GM21381 (cell line): ENCODE measurements around the gene UMAD1.

Experiments used
- ATAC-seq: cut with Tn5 transposase; IDR thresholded peaks from one replicate; pipeline ENCODE4 v1.9.1; 2021; ENCODE audit warnings: mild to moderate bottlenecking, moderate library complexity; ENCODE audit not compliant: unreplicated experiment

The UMAD1 gene

DNA sequence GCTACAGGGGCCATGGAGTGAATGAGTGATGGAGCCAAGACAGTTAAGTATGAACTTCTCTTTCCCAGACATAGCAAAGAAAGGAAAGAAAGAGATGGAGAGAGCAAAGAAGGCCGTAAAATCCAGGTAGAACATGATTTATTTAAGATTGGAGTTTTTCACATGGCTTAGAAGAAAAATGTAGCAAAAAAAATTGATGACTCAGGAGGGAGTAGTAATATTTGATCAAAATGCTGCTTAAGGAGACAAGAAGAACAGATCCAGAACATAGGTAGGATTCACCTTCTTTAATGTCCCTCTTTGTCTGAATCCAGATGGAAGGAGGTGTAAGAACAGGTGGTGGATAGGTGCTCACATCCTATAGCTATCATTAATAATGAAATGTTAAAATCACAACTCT is 277.0 kb downstream of the UMAD1 start:
- ATAC-seq: no peak

DNA sequence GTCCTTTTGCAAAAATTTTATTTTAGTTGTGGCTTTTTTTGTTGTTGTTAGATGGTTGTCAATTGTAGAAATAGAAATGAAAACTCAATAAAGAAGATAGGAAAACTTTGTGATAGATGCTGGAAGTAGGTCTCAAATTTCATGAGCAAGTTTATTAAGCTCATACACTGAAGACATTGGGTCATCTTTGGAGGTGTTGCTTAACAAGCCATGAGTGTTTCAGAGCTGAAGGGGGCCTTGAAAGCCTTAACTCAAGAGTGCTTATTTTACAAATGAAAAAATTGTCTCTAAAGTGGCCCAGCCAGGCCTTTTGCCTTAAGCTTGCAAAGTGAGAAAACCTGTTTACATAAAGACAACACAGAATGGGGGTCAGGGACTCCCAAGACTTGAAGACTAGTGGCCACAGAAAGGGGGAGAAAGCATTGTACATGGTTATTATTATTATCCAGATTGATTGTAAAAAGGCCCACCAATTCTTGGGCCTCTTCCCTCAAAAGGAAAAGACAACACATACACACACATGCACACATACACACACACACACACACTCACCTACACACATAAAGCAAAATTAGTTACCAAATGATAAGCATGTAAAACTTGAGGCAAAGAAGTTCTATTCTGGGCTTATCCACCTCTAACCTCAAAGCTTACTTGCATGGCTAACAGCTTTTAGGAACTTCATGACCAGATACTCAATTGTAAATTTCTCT is 278.3 kb downstream of the UMAD1 start:
- no peak for ATAC-seq

DNA sequence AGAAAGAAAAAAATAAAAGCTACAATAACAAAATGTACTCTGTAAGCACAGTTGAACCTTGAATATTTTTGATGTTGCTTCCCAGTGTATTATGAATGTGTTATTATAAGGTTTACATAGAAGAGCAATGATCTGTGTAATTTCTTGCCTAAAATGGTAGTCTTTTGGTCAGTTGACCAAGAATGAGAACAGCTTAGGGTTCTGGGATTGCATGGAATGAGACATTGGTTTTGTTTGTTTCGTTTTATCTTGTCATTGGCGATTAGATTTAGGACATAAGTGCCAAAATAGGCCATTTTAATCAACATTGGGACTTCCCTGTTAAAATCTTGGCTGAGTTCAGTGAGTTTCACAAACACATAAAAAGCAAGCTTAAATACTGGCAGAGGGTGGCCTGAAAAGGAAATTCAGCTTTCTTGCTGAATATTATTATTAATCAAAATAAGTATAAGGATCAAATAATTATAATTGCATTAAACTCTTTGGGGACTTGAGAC is 278.9 kb downstream of the UMAD1 start:
- no peak for ATAC-seq

DNA sequence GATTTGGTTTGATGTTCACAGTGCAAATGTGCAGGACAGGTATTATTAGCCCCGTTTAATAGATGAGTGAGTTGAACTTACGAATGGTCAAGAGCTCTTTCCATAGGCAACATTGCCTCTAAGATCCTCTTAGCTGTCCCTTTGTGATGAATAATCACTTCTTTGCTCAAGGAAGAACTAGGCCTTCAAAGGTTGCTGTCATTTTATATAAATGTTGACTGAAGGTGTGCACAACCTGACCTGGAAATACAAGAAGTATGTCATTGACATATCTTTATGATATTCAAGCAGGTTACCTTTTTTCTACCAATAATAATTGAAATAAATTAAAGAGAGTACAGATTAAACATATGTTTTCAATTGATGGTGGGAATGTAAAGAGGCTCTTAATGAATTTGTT is 279.5 kb downstream of the UMAD1 start:
- no peak for ATAC-seq

DNA sequence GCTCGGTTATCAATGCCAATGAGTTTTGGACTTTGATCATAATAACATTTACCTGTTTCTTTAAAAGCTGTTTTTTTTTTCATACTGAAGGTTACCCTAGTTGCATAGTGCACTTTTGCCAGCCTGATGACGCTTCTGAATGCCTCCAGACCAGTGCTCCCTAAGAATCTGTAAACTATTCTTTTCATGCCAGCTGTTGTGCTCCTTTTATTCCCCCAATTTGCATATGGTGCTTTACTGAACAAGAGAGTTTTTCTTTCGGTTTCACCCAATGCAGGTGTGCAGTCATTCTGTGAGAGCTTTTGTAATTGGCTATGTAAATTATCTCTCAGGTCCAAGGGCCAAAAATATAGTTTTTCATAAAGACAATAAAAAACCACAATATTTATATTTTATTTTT is 279.9 kb downstream of the UMAD1 start:
- ATAC-seq: peak; percentile 83

DNA sequence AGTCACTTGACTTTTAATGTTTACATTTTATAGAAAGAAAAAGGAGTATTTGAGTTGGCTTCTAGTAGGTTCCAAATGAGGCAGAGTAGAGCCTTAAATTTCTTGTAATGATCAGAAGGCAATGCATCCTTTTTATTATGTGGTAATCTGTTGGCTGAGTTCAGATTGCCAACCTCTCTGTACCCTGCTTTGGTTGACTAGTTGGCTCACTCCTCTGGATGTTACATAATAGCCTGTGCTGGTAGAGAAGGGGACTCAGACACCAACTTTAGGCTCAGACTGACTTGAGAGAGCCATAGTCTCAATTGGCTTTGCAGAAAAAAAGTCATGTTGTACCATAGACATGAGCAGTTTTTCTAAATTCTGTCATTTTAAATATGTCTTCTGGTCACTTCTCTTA is 281.3 kb downstream of the UMAD1 start:
- no peak for ATAC-seq

DNA sequence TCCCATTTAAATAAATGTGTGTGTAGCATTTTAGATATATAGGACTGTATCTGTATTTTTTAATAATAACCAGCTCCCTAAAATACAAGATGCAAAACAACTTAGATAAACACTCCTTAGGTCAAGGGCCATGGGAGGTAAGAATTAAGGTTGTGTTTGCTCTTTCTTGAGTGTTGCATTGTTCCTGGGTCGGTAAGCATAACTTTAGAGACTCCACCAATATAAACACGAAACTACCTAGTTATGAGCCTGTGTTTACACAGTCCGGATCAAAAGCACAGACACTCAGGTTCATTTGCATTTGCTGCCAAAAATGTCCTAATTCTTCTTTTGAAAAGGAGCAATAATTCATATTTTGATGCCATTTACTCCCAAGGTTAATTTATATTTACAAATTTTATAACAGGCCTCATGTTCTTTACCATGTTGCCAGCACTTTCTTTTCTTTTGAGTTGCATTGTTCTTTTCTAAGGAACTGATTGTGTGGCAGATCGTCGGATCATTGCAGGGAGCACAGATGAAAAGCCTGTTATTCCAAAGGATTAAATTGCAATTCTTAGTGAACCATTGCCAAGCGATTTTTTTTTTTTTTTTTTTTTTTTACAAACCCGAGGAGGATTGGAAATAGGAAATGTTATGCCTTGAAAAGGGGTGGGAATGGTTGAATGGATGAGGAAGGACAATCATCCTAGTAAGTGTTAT is 282.3 kb downstream of the UMAD1 start:
- ATAC-seq: no peak

DNA sequence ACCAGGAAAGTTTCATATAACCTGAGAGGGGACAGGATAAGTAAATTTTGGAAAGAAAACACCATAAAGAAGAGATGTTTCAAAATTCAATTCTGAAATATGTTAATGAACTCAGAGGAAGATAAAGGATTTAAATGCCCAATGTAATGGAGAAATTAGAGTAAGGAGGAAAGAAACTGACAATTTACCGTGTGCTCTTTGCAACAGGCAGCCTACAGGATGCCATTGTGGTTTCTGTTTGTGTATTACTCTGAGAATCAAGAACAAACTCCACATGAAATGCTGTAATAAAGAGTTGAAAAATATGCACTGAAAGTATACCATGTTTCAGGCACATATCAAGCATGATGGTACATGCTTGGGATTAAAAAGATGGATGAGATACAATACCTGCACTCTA is 283.3 kb downstream of the UMAD1 start:
- ATAC-seq: no peak

DNA sequence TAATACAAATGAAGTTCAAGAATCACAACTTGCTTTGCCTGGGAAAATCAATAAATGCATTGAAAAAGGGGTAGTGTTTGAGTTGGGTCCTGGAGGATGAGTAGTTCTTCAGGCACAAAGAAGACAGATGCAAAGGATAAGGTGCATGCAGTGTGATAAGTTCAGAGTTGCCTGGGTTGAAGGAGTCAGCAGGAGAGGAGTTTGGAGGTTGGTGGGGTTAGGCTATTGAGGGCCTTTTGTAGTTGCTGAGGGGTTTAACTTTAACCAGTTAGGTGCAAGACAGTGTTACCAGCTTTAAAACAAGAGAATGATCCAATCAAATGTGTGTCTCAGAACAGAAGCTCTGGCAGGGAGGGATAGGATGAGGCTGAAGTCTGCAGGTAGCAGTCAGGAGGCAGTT is 283.8 kb downstream of the UMAD1 start:
- ATAC-seq: no peak
